ENCODE results near the gene CUL9.

Gene CUL9

DNA sequence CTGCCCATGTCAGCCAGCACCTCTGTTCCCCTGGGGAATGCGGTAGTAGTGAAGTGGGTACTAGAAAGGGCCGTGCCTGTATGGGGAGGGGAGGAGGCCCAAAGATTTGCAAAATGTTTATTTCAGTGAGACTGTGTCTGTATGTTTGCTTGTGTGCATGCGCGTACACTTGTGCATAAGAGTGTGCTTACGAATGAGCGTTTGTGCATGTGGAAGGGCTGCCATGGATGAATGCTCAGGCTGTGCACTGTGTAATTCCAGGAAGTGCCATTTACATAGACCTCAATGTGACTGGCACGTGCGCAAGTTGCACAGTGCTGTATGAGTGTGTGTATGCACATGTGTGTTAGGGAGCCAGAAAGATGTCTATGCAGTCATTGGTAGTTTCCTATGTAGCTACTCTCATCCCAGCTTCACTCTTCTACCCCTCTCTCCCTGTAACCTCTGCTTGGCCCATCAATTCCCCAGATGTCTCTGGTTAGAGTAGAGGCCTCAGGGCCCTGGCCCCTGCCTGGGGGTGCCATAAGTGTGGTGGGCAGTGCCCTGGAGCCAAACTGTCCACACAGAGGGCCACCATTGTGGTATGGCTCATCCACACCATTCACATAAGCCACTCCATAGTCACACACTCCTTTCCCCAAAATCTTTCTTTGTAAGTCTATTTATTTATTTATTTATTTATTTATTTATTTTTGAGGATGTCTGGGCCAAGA is 89.3 kb downstream of the CUL9 start:
- TF ChIP-seq, protein P1, sequence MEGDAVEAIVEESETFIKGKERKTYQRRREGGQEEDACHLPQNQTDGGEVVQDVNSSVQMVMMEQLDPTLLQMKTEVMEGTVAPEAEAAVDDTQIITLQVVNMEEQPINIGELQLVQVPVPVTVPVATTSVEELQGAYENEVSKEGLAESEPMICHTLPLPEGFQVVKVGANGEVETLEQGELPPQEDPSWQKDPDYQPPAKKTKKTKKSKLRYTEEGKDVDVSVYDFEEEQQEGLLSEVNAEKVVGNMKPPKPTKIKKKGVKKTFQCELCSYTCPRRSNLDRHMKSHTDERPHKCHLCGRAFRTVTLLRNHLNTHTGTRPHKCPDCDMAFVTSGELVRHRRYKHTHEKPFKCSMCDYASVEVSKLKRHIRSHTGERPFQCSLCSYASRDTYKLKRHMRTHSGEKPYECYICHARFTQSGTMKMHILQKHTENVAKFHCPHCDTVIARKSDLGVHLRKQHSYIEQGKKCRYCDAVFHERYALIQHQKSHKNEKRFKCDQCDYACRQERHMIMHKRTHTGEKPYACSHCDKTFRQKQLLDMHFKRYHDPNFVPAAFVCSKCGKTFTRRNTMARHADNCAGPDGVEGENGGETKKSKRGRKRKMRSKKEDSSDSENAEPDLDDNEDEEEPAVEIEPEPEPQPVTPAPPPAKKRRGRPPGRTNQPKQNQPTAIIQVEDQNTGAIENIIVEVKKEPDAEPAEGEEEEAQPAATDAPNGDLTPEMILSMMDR (IDR thresholded peaks at IDR 0.05) = no peak

DNA sequence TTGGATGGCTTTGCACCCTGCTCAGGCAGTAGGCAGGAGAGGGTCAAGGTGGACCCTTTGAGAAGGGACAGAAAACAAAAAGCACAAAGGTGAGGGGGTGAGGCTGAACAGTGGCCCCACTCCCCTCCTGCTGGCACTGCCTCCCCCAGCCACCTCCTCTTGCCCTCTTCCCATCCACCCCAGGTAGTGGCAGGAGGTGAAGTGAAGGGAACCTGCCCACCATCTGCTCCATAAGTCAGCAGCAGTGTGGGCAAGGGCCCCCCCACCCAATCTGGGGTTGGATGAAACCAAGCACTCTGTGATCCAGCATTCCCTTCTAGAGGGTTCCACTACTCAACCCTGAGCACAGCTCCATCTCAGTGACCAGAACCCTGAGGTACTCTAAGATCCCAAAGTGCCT is 89.9 kb downstream of the CUL9 start:
- TF ChIP-seq, protein P1 (IDR thresholded peaks at IDR 0.05) = no peak

DNA sequence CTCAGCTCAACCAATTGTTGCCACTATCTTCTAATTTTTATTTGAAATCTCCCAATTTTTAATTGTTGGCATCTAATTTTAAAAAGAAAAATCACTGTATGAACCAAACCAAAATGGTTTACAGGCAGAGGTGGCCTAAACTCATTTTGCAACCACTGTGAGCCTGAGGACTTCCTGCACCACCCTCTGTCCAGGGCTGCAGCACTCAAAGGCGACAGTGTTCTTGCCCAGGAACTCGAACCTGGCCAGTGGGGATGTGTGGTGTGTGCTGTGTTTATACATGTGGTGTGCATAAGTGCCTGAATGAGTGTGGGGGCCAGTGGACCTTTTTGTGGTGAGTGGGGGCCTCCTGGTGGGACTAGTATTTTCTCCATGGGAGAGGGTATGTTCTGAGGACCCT is 91.7 kb downstream of the CUL9 start:
- TF ChIP-seq, protein P1 (IDR thresholded peaks at IDR 0.05) = no peak
